GM12801 (cell line): Measurements from ENCODE around the gene HHAT.

Source experiments
- CTCF ChIP-seq: IDR thresholded peaks from one replicate; pipeline ENCODE4 v1.5.1; 2011; ENCODE audit warnings: control low read depth; ENCODE audit not compliant: insufficient read length; ENCODE audit errors: extremely low read depth

The HHAT gene

GRCh38 chr1:210441028-210441427 lies 112.3 kb downstream of the HHAT start:
- TF ChIP-seq CTCF, result no peak

GRCh38 chr1:210445485-210445884 lies 116.8 kb downstream of the HHAT start:
- no peak for TF ChIP-seq CTCF

GRCh38 chr1:210445931-210446330 lies 117.2 kb downstream of the HHAT start:
- TF ChIP-seq CTCF, result no peak

- no peak for TF ChIP-seq CTCF
Observed at GRCh38 chr1:210446479-210446878, 117.8 kb downstream of the HHAT start.

GRCh38 chr1:210447456-210448057 lies 118.9 kb downstream of the HHAT start:
- no peak for TF ChIP-seq CTCF

- no peak for TF ChIP-seq CTCF
Observed at GRCh38 chr1:210448297-210448892, 119.7 kb downstream of the HHAT start.

GRCh38 chr1:210455840-210456603 lies 127.3 kb downstream of the HHAT start:
- no peak for TF ChIP-seq CTCF
